GM12801 (cell line): ENCODE measurements around the gene KMT5C.

Experiments
- TF ChIP-seq, protein P1 (sequence below): IDR thresholded peaks from one replicate; pipeline ENCODE4 v1.5.1; 2011; ENCODE audit warnings: control low read depth; ENCODE audit not compliant: insufficient read length; ENCODE audit errors: extremely low read depth

KMT5C gene

DNA sequence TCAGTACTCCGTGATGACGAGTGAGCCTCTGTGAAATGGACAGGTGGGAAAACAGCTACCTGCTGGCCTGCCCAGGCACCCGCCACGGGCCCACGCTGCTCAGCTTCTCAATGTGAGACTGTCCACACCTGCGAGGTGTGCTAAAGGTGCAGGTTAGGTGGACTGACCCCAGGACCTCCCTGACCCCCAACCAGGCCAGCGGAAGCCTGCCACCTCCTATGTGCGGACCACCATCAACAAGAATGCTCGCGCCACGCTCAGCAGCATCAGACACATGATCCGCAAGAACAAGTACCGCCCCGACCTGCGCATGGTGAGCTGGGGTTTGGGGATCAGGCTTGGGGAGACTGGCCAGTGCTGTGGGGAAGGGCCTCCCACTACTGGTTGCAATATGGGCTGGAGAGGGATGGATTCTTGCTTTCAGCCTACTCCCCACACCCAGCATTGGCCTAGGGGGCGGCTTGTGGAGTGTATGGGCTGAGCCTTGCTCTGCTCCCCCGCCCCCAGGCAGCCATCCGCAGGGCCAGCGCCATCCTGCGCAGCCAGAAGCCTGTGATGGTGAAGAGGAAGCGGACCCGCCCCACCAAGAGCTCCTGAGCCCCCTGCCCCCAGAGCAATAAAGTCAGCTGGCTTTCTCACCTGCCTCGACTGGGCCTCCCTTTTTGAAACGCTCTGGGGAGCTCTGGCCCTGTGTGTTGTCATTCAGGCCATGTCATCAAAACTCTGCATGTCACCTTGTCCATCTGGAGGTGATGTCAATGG is 48.2 kb downstream of the KMT5C start:
- TF ChIP-seq, protein P1, sequence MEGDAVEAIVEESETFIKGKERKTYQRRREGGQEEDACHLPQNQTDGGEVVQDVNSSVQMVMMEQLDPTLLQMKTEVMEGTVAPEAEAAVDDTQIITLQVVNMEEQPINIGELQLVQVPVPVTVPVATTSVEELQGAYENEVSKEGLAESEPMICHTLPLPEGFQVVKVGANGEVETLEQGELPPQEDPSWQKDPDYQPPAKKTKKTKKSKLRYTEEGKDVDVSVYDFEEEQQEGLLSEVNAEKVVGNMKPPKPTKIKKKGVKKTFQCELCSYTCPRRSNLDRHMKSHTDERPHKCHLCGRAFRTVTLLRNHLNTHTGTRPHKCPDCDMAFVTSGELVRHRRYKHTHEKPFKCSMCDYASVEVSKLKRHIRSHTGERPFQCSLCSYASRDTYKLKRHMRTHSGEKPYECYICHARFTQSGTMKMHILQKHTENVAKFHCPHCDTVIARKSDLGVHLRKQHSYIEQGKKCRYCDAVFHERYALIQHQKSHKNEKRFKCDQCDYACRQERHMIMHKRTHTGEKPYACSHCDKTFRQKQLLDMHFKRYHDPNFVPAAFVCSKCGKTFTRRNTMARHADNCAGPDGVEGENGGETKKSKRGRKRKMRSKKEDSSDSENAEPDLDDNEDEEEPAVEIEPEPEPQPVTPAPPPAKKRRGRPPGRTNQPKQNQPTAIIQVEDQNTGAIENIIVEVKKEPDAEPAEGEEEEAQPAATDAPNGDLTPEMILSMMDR, result no peak

DNA sequence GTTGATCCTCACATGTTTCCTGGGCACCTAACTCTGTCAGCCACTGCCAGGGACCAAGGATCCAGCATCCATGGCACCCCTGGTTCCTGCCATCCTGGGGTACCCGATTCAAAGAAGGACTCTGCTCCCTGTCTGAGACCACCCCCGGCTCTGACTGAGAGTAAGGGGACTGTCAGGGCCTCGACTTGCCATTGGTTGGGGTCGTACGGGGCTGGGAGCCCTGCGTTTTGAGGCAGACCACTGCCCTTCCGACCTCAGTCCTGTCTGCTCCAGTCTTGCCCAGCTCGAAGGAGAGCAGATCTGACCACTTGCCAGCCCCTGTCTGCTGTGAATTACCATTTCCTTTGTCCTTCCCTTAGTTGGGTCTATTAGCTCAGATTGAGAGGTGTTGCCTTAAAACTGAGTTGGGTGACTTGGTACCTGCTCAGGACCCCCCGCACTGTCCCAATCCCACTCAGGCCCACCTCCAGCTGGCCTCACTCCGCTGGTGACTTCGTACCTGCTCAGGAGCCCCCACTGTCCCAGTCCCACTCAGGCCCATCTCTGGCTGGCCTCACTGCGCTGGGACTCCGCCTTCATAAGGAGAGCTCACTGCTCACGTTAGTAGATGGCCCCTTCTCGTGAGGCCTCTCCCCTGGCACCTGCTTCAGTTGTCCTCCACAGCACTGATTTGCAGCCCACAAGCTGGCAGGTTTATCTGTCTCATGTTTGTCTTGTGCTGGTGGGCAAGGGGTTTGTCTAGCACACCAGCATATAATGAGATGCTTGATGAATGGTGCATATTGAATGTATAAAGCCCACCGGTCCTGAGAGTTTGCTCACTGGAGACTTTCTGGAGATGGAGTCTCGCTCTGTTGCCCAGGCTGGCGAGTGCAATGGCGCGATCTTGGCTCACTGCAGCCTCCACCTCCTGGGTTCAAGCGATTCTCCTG is 50.0 kb downstream of the KMT5C start:
- TF ChIP-seq, protein P1, result no peak

DNA sequence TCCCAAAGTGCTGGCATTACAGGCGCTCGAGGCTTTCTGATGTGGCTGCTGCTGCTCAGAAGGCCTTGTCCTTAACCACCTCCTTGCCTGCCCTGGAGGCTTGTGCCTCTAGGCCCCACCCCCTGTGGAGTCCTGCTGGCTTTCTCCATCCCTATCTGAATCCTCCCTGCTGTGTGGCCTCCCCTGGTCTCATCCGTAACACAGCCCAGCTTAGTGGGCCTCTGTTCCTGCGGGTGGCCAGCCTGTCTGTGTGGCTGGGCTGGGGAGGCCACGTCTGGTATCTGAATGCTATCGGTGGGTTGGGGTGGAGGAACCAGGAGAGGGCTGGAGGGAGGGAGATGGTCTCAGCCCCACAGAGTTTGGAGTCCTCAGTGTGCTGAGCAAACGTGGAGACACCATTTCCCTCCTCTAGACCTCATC is 50.8 kb downstream of the KMT5C start:
- TF ChIP-seq, protein P1, result no peak

DNA sequence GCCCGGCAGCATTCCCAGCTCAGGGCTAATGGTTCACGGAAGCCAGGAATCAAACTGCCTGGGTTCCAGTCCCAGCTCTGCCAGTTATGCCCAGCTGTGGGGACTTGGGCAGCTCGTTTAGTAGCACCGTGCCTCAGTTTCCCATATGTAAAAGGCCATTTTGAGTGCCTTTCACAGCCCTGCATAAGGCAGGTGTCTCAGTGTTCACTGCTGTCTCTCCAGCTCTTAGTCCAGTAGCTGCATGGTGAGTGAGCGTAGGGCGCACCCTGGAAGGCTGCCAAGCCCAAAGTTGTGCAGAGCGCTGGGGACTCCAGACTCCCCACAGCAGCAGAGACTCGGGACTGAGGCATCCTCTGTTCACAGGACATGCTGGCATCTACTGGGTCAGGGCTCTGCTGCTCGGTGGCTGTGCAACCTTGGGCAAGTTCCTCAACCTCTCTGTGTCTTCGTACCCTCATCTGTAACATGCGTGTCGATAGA is 51.6 kb downstream of the KMT5C start:
- TF ChIP-seq, protein P1, result no peak

DNA sequence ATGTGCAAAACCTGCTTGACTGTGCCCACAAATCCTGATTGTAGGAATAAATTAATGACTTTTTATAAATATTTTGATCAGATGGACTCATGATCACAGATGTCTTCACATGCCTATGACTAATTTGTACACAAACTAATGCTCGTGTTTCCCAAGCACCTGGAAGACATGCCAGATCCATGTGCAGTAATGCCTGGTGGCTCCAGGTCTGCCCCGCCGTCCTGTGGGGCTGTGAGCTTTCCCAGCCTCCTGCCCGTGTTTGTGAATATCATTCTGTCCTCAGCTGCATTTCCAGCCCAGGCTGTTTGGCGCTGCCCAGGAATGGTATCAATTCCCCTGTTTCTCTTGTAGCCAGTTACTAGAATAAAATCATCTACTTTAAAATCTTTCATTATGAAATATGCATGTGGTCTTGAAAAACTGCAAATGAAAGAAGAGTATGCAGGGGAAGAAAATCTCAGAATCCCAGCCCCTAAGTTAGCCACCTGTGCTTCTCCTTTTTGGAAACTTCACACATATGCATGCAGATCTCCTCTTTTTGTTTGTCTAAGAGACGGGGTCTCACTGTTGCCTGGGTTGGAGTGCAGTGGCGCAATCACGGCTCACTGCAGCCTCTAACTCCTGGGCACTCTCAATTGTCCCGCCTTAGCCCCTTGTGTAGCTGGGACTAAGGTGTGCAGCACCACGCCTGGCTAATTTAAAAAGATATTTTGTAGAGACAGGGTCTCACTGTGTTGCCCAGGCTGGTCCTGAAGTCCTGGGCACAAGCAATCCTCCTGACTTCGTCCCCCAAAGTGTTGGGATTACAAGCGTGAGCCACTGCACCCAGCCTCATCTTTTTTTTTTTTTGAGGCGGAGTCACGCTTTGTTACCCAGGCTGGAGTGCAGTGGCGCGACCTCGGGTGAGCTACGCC is 52.3 kb downstream of the KMT5C start:
- TF ChIP-seq, protein P1, result no peak

DNA sequence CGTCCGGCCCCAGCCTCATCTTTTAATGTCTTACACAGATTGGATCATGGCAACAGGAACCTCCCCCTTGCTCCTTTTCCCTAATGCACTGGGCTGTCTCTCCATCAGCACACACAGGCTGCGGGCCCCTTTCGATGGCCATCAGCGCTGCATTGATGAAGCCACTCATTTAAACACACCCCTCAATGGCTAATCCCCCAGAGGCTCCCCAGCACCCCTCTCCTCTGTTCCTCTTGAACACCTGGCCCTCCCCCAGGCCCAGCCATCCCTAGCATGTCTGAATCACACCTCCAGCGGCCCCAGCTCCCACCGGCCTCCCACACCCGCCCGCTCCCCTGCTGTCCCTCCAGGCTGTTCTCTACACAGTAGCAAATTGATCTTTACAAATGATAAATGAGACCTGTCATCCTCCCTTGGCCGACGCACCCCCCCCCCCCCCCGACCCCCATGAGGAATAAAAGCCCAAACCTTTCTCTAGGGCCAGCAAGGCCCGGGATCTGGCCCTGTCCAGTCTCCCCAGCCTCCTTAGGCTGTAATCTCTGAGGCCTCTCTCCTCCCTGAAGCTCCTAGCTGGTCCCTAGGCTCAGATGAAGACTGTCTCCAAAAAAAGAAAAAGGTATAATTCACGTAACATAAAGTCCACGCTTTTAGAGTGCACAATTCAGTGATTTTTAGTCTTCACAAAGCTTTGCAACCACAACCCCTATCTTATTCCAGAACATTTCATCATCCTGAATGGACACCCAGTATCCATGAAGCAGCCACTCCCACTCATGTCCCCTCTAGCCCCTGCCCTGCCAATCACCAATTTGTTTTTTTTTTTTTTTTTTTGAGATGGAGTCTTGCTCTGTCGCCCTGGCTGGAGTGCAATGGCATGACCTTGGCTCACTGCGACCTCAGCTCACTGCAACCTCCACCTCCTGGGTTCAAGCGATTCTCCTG is 53.4 kb downstream of the KMT5C start:
- TF ChIP-seq, protein P1, result no peak
